ENCODE measurements around the gene COIL.
A peak's percentile ranks its signal among the peaks of the same experiment; 100 is the strongest.
"Not testable (repeated sequence)": the region's sequence is repeated elsewhere in the genome, so short reads cannot be mapped to it uniquely, and the experiment has no call there.

The COIL gene

DNA sequence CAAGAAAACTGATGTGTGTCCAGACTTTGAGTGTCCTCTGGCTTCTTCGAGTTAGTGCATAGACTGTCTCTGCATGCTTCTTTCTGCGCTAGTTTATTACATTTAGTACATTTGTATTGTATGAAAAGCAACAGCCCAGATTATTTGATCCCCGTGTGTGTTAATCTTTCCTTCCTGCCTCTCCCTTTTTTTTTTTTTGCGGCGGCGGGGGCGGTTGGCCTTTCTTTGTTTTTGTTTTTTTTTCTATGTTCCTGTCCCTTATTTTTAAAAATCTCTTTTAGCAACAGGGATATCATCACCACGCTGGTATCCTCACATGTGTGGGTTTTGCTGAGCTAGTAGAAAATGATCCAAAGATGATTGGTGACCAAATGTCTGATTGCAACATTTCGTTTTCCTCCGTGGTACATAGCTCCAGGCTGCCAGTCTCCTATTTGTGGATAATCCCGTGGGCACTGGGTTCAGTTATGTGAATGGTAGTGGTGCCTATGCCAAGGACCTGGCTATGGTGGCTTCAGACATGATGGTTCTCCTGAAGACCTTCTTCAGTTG, 26.5 kb upstream of the COIL start:
- DNase-seq: no peak
- ATAC-seq (replicated peaks): no peak
- Mint-ChIP-seq H3K27ac (no peak overlapping the region), H3K36me3 (peaks cover 63 to 72% of the 10 kb centered on the region in 2 donors), H3K9me3 (no peaks in the 10 kb centered on the region), H3K27me3 (no peaks in the 10 kb centered on the region), H3K4me3 (no peak overlapping the region), H3K4me1 (peaks cover 15 to 37% of the 10 kb centered on the region in 2 donors)

DNA sequence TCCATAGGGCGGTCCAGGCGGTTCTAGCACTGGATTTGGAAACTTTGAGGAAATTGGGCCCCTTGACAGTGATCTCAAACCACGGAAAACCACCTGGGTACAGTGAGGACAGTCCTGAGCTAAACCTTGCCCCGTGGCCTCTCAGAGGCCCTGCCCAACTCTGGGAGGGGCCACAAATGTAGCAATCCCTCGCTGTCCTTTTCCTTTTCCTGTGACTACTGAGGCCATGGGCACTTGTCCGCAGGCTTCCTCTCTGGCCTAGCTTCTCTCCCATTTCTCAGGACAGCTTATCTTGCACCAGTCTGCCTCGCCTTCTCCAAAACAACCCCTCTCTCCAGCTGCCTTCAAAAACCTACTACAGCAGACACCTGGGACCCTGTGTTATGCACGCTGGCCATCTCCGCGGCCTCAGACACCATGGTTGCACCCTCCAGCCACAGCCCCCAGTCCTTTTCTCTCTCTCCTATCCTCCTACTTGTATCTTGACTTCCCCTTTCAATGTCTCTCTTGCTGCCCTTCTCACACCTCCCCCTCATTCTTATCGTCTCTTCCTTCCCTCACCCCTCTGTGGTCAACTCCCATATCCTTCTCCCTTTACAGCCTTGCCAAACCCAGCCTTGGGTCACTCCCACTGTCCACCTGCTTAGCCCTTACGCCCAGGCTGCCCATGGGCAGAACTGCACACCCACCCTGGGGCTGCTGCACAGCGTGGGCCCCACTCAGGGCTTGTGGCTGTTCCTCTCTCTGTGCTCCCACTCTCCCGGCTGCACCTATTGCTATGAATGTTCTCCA, 24.7 kb upstream of the COIL start:
- Mint-ChIP-seq H3K4me1 (peaks cover 16 to 39% of the 10 kb centered on the region in 2 donors), H3K27me3 (no peaks in the 10 kb centered on the region), H3K9me3 (no peaks in the 10 kb centered on the region), H3K27ac (no peak overlapping the region), H3K36me3 (peaks cover 66 to 75% of the 10 kb centered on the region in 2 donors), H3K4me3 (no peak overlapping the region)
- DNase-seq (no peak), ATAC-seq (replicated peaks) (no peak)

DNA sequence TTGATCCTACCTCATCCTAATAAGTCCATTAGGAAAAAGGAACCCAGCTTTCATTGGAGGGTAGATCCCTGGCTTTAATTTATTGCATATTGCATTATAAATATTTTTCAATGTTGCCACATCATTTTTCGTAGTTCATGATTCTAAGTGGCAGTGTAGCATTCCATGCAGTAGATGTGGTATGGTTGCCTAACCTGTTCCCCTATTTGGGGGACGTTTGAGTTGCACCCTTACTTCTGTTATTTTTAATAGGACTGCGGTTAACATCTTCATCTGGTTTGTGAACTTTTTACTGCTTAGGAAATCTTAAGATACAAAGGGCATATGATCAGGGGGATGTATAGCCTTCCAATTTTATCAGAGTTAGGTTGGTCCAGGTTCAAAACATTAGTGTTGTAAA, 22.5 kb upstream of the COIL start:
- Mint-ChIP-seq H3K27me3 (no peaks in the 10 kb centered on the region), H3K9me3 (no peaks in the 10 kb centered on the region), H3K27ac (no peak overlapping the region), H3K36me3 (peaks cover 62 to 67% of the 10 kb centered on the region in 2 donors), H3K4me1 (peaks cover 24 to 52% of the 10 kb centered on the region in 2 donors), H3K4me3 (no peak overlapping the region)
- no peak for DNase-seq
- no peak for ATAC-seq (replicated peaks)

DNA sequence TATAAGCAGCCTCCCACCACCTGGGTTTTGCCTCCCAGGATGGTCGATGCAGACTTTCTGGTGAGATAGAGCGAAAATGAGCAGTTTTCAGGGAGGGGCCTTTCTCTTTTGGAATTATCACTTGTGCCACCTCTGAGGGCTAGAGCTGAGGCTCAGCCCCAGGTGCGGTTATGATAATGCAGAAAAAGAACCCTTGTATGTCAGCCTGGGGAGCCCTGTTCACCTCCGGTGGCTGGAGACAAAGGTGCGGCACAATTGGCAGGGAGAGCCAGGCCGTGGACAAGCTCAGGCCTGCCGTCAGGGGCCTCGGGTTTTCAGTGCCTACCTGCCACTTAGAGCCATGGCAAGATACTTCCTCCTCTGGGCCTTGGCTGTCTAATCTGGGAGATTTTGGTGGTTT, 21.5 kb upstream of the COIL start:
- H3K27me3 Mint-ChIP-seq: no peaks in the 10 kb centered on the region
- peaks cover 24 to 52% of the 10 kb centered on the region in 2 donors for H3K4me1 Mint-ChIP-seq
- ATAC-seq (replicated peaks) (no peak), DNase-seq (no peak)
- H3K36me3 Mint-ChIP-seq: peaks cover 52 to 57% of the 10 kb centered on the region in 2 donors
- no peak overlapping the region for H3K4me3 Mint-ChIP-seq
- peak overlapping the region; percentile 3 for H3K27ac Mint-ChIP-seq
- H3K9me3 Mint-ChIP-seq: no peaks in the 10 kb centered on the region

DNA sequence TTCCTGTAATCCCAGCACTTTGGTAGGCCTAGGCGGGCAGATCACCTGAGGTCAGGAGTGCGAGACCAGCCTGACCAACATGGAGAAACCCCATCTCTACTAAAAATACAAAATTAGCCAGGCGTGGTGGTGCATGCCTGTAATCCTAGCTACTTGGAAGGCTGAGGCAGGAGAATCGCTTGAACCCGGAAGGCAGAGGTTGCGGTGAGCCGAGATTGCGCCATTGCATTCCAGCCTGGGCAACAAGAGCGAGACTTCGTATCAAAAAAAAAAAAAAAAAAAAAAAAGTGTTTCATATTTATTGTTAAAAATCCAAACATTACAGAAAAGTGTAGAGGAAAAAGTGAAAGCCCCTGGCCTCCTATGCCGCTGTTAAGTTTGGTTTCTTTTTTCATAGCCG, 19.7 kb upstream of the COIL start:
- Mint-ChIP-seq H3K4me1 (peaks cover 23 to 48% of the 10 kb centered on the region in 2 donors), H3K36me3 (peaks cover 37 to 39% of the 10 kb centered on the region in 2 donors)
- H3K27me3 Mint-ChIP-seq; DNase-seq; H3K27ac Mint-ChIP-seq; H3K4me3 Mint-ChIP-seq; ATAC-seq (replicated peaks); H3K9me3 Mint-ChIP-seq: not testable (repeated sequence)

DNA sequence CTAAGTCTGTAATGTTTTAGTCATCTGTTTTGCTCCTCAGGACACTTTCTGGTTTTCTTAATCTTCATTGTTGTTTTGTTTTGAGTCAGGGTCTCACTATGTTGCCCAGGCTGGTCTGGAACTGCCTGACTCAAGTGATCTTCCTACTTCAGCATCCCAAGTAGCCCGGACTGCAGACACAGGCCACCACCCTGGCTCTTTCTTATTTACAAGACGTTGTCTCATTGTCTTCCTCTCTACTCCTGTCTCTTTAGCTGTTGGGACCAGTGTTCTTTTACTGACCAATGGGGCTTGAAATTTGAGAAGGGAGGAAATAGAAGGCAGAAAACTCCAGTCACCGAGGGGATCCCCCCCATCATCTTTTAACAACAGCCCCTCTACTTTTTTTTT, 18.2 kb upstream of the COIL start:
- Mint-ChIP-seq H3K36me3 (peaks cover 26 to 27% of the 10 kb centered on the region in 2 donors), H3K4me3 (peak overlapping the region; percentile 88 to 92), H3K27ac (peak overlapping the region; percentile 97), H3K9me3 (no peaks in the 10 kb centered on the region), H3K4me1 (peaks cover 18 to 40% of the 10 kb centered on the region in 2 donors), H3K27me3 (peaks cover 0 to 7% of the 10 kb centered on the region in 2 donors)
- DNase-seq (no peak), ATAC-seq (replicated peaks) (peak in 1 of 2 donors; percentile 4)

DNA sequence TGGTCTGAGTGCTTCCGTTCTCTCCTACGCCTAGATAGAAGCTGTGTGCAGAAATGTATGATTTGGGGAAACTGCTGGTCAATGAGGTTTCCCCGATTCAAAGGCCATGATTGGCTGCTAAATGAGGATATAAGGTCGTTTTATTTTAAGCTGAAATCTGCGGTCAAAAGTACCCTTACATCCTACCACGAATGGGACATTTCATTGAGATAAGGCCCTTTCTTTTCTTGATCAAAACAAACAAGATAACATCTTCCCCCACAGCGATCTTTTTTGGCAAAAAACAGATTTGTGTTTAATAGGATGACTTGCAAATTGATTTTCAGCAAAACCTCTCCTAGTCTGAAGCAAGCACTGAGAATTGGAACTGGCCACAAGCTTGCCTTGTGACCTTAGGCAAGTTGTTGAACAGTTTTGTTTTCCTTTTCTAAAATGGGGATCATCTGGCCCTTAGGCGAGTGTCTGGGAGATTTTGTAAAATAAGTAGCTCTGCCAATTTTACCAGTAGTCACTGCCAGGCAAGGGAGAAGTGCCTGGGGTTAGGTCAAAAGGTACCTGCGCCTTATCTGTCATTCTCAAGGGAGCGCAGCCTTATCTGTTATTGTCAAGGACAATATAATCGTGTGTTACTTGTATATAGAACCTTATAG, 17.7 kb upstream of the COIL start:
- Mint-ChIP-seq H3K36me3 (peaks cover 21 to 22% of the 10 kb centered on the region in 2 donors), H3K4me1 (peaks cover 18 to 34% of the 10 kb centered on the region in 2 donors), H3K4me3 (peak overlapping the region; percentile 88 to 92), H3K27me3 (peaks cover 0 to 7% of the 10 kb centered on the region in 2 donors), H3K27ac (peak overlapping the region; percentile 97), H3K9me3 (no peaks in the 10 kb centered on the region)
- peak; percentile 80 to 84 for ATAC-seq (replicated peaks)
- DNase-seq: peak; percentile 17

DNA sequence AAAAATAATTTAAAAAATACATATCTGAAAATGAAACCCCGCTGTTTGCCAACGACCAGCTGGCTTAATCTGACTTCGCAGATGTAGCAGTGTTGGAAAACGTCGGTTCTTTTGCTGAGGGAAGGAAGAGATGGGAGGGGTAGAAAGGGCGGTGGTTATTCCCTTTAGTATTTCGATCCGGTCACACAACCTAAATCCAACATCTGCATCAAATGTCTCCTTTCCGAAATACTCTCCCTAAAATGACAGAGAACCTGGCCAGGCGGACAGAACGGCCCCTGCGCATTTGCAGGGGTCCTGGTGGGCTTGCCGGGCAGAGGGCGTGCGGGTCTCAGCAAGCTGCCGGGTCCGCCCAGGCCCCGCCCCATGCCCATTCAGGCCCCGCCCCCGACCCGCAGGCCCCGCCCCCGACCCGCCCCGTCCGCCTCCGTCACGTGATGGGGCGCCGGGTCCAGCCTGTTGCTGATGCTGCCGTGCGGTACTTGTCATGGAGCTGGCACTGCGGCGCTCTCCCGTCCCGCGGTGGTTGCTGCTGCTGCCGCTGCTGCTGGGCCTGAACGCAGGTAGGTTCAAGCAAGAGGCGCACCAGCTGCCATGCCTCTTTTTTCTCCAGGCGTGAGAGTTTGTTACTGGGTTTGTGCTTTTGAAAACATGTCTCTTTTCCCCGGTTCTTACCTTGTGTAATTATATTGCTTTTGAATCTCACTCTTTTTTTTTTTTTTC, 17.0 kb upstream of the COIL start, which contains the start of gene SCPEP1:
TSS of gene SCPEP1 (plus strand) at position 459 of the 723 bp plus-strand sequence. CDS start at position 488, 29 bp downstream.
- Mint-ChIP-seq H3K9me3 (no peaks in the 10 kb centered on the region), H3K36me3 (peaks cover 20 to 21% of the 10 kb centered on the region in 2 donors), H3K4me3 (peak within 1 kb of the TSS; percentile 88 to 92), H3K4me1 (peaks cover 18 to 34% of the 10 kb centered on the region in 2 donors), H3K27me3 (peaks cover 0 to 7% of the 10 kb centered on the region in 2 donors), H3K27ac (peak within 1 kb of the TSS; percentile 97)
- DNase-seq (peak; percentile 60), ATAC-seq (replicated peaks) (peak; percentile 91)

DNA sequence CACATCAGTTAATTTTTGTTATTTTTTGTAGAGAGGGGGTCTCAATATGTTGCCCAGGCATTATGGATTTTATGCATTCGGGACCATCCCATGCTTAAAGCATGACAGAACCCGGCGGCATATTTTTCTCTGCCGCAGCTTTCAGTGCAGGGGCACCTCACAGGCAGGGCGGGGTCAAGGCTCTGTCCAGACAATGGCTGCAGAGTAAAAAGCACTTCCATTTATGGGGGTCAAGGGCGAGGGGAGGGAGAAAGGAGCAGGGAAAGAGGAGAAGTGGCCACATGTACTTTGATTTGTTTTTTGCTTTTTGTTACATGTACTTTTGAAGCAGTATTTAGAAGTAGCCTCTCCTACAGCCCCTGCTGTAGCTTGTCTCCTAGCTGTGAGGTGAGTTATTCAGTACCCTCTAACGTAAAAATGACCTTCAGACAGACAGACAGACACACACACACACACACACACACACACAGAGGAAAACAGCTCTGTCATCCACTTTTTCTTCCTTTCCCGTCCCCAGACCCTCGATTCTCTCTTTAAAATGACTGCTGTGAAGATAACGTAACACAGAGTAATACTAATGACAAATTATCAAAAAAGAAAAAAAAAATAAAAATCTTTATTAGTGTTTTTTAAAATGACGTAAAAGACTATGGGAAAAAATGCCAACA, 16.2 kb upstream of the COIL start:
- ATAC-seq (replicated peaks): no peak
- Mint-ChIP-seq H3K36me3 (peaks cover 13 to 14% of the 10 kb centered on the region in 2 donors), H3K27me3 (peaks cover 0 to 7% of the 10 kb centered on the region in 2 donors), H3K9me3 (no peaks in the 10 kb centered on the region), H3K4me1 (peaks cover 12 to 28% of the 10 kb centered on the region in 2 donors), H3K27ac (no peak overlapping the region), H3K4me3 (peak overlapping the region in 1 of 2 donors; percentile 67)
- DNase-seq: no peak

DNA sequence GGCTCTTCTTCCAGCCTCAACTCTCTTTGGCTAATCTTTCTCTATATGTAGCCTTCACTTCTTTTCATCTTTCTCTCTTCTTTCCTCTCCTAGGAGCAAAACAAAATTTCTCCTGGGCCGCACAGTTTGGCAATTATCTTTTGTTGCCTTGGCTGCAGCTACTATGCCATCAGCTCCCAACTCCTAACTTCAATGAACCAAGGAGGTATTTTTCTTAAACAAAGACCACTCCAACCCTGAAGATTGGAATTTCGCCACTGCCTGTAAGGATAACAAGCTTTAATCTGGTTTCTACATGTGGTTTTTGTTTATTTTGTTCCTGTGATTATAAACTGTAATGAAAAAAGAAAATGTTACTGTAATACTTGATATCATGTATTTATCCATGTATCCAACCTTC, 14.8 kb upstream of the COIL start:
- Mint-ChIP-seq H3K27me3 (peaks cover 0 to 7% of the 10 kb centered on the region in 2 donors), H3K9me3 (no peaks in the 10 kb centered on the region), H3K4me1 (peaks cover 12 to 23% of the 10 kb centered on the region in 2 donors), H3K36me3 (peaks cover 1 to 3% of the 10 kb centered on the region in 2 donors), H3K4me3 (no peak overlapping the region), H3K27ac (peak overlapping the region; percentile 3)
- DNase-seq (no peak), ATAC-seq (replicated peaks) (no peak)

DNA sequence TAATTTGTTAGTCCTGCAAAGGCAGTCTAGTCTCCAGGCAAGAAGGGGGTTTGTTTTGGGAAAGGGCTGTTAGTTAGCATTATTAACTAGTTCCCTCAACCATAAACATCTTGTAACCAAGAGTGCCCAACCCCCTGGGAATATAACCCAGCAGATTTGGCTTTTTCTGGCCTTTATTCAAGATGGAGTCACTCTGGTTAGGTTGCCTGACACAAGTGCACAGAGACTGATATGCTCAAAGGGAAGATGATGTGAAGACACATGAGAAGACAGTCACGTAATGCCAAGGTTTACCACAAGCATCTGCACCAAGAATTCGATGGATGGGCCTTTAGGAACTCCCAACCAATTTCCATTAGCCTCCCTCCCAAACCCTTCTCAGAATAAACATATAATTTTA, 13.2 kb upstream of the COIL start:
- Mint-ChIP-seq H3K36me3 (peaks cover 0 to 1% of the 10 kb centered on the region in 2 donors), H3K4me1 (peaks cover 8 to 13% of the 10 kb centered on the region in 2 donors), H3K27me3 (peaks cover 0 to 7% of the 10 kb centered on the region in 2 donors), H3K4me3 (no peak overlapping the region), H3K9me3 (no peaks in the 10 kb centered on the region), H3K27ac (no peak overlapping the region)
- DNase-seq (no peak), ATAC-seq (replicated peaks) (no peak)

DNA sequence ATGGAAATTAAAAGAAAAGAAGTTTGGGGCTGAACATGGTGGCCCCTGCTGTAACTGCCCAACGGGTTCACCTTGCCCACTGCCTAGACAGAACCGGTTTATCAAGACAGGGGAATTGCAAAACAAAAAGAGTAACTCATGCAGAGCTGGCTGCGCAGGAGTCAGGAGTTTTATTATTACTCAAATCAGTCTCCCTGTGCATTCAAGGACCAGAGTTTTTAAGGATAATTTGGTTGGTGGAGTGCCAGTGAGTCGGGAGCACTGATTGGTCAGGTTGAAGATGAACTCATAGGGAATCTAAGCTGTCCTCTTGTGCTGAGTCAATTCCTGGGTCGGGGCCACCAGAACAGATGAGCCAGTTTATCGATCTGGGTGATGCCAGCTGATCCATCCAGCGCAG, 12.7 kb upstream of the COIL start:
- no peak for ATAC-seq (replicated peaks)
- peaks cover 3 to 9% of the 10 kb centered on the region in 2 donors for H3K4me1 Mint-ChIP-seq
- no peak overlapping the region for H3K27ac Mint-ChIP-seq
- peaks cover 0 to 7% of the 10 kb centered on the region in 2 donors for H3K27me3 Mint-ChIP-seq
- H3K9me3 Mint-ChIP-seq: no peaks in the 10 kb centered on the region
- H3K36me3 Mint-ChIP-seq: no peaks in the 10 kb centered on the region
- H3K4me3 Mint-ChIP-seq: no peak overlapping the region
- DNase-seq: no peak

DNA sequence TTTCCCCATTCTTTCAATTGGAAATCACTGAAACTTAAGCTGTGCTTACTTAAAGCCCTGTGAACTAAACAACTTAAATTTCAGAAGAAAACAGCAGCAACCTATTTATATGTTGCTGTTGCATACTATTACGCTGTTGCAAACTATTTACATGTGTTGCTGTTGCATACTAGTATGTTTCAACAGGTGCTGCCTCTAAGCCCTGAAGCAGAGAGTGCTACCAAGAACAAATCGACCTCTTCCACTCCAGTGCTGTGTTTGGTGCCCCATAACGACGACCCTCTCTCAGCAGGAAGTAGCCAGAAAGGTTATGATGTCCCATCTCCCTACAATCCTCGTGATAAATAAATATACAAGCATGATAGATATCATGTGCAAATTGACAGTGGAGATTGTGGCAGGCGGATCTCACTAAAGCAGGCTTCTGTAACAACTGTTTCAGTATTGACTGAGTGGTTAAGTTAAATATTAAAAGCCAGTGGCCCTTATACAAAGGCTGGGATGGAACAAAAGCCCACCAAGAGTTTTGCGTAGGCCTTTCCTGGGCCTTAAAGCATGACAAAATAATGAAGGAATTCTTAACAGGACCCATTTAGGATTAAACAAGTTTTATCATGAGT, 11.4 kb upstream of the COIL start:
- Mint-ChIP-seq H3K4me1 (peaks cover 3 to 6% of the 10 kb centered on the region in 2 donors), H3K27ac (no peak overlapping the region), H3K27me3 (peaks cover 0 to 7% of the 10 kb centered on the region in 2 donors), H3K4me3 (no peak overlapping the region), H3K9me3 (no peaks in the 10 kb centered on the region), H3K36me3 (no peaks in the 10 kb centered on the region)
- ATAC-seq (replicated peaks) (no peak), DNase-seq (no peak)

Data from stimulated activated naive B cell treated with anti-CD40 and anti-IgM and Interleukin-4, amounts not matched to agents 10 μg/mL and 1 μg/mL and 100 μg/mL, for 72 hours (primary cell).